GM18907 (cell line): ENCODE results near the gene ADSS1.
"Not testable (repeated sequence)": the region's sequence is repeated elsewhere in the genome, so short reads cannot be mapped to it uniquely, and the experiment has no call there.

Experiments used
- ATAC-seq: cut with Tn5 transposase; IDR thresholded peaks from one replicate; pipeline ENCODE4 v1.9.1; 2021; ENCODE audit warnings: mild to moderate bottlenecking, moderate library complexity; ENCODE audit not compliant: unreplicated experiment

The ADSS1 gene

GRCh38 chr14:104745431-104745830, 21.4 kb downstream of the ADSS1 start:
- no peak for ATAC-seq

- ATAC-seq = no peak
Observed at GRCh38 chr14:104746071-104746545, 22.1 kb downstream of the ADSS1 start.

- ATAC-seq = no peak
Observed at GRCh38 chr14:104746934-104747481, 23.0 kb downstream of the ADSS1 start.

GRCh38 chr14:104747876-104748275, 23.8 kb downstream of the ADSS1 start:
- no peak for ATAC-seq

- no peak for ATAC-seq
Observed at GRCh38 chr14:104749111-104749649, 25.2 kb downstream of the ADSS1 start.

- no peak for ATAC-seq
Observed at GRCh38 chr14:104750056-104750752, 26.2 kb downstream of the ADSS1 start.

- not testable (repeated sequence) for ATAC-seq
Observed at GRCh38 chr14:104750753-104751057, 26.7 kb downstream of the ADSS1 start.

- ATAC-seq = no peak
Observed at GRCh38 chr14:104751539-104752422, 27.8 kb downstream of the ADSS1 start.

- peak; percentile 85 for ATAC-seq
Observed at GRCh38 chr14:104752423-104752734, 28.4 kb downstream of the ADSS1 start.

GRCh38 chr14:104752735-104753527, 28.9 kb downstream of the ADSS1 start, which contains the start of gene SIVA1:
SIVA1 (plus strand) TSS chr14:104753147; CDS start chr14:104753202, 55 bp downstream.
- peak; percentile 91 for ATAC-seq

- peak; percentile 3 for ATAC-seq
Observed at GRCh38 chr14:104753528-104754212, 29.6 kb downstream of the ADSS1 start.

GRCh38 chr14:104754213-104754851, 30.3 kb downstream of the ADSS1 start:
- no peak for ATAC-seq

- no peak for ATAC-seq
Observed at GRCh38 chr14:104755621-104756020, 31.6 kb downstream of the ADSS1 start.

- ATAC-seq = no peak
Observed at GRCh38 chr14:104756477-104757237, 32.6 kb downstream of the ADSS1 start.

- ATAC-seq = no peak
Observed at GRCh38 chr14:104757238-104757585, 33.2 kb downstream of the ADSS1 start.

GRCh38 chr14:104757681-104758392, 33.8 kb downstream of the ADSS1 start:
- no peak for ATAC-seq

GRCh38 chr14:104758981-104759969, 35.2 kb downstream of the ADSS1 start:
- no peak for ATAC-seq
